ENCODE data around the gene TOGARAM1.

Gene TOGARAM1

DNA sequence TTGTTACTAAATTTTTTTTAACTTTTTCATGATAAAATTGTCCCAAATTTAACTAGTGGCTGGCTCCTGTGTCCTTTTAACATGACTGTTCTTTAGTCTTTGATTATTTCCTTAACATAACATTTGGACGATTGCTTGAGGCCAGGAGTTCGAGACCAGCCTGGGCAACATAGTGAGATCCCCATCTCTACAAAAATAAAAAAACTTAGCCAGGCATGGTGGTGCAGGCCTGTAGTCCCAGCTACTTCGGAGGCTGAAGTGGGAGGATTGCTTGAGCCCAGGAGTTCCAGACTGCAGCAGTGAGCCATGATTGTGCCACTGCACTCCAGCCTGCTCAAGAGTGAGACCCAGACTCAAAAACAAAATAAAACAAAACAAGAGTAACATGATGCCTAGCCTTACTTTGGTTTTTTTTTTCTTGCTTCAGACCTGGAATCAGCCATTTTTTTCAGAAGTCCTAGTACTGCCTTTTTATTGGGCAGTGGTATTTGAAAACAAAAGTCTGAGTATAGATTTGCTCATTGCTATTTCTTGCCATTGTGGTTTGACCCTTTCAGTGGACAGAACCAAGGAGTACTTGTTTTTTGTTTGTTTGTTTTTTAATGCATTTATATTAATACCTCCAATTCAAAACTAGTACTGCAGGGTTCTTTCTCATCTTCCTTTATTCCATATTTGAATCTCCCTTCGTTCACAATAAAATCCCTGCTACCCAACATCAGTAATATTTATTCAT lies 4.8 kb downstream of the TOGARAM1 start:
- no peak for DNase-seq

DNA sequence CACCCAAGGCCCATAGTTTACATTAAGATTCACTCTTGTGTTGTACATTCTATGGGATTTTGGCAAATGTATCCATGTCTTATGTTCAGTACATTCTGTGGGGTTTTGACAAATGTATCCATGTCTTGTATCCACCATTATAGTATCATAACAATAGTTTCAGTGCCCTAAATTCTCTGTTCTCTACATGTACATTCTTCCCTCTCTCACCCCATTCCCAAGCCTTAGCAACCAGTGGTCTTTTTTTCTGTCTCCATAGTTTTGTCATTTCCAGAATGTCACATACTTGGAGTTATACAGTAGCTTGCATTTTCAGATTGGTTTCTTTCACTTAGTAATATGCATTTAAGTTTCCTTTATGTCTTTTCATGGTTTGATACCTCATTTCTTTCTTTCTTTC lies 6.7 kb downstream of the TOGARAM1 start:
- no peak for DNase-seq

DNA sequence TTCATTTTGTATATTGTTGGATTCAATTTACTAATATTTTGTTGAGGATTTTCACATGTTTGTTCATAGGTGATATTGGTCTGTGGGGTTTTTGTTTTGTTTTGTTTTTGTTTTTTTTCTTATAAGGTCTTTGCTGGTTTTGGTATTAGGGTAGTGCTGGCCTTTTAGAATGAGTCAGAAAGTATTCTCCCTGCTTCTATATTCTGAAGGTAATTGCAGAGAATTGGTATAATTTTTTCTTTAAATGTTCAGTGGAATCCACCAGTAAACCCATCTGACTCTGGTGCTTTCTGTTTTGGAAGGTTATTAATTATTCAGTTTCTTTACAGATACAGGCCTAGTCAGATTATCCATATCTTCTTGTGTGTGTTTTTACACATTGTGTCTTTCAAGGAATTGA lies 8.9 kb downstream of the TOGARAM1 start:
- DNase-seq: no peak

- DNase-seq: no peak
Measured at GRCh38 chr14:44971459-44971858, 9.5 kb downstream of the TOGARAM1 start.

DNA sequence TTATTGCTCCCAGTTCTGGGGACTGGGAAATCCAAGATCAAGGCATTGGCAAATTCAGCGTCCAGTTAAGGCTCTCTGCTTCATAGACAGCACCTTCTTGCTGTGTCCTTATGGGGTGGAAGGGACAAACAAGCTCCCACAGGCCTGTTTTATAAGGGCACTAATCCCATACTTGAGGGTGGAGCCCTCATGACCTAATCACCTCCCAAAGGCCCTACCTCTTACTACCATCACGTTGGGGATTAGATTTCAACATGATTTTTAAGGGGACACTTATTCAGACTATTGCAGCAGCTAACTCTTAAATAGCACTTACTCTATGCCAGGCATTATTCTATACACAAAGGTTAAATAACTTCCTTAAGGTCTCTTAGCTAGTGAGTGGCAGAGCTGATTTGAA lies 17.3 kb downstream of the TOGARAM1 start:
- DNase-seq: no peak

- no peak for DNase-seq
Measured at GRCh38 chr14:44979740-44980356, 17.9 kb downstream of the TOGARAM1 start.

GRCh38 chr14:44981198-44981597 lies 19.2 kb downstream of the TOGARAM1 start:
- DNase-seq: no peak

- no peak for DNase-seq
Measured at GRCh38 chr14:44982594-44982993, 20.6 kb downstream of the TOGARAM1 start.

DNA sequence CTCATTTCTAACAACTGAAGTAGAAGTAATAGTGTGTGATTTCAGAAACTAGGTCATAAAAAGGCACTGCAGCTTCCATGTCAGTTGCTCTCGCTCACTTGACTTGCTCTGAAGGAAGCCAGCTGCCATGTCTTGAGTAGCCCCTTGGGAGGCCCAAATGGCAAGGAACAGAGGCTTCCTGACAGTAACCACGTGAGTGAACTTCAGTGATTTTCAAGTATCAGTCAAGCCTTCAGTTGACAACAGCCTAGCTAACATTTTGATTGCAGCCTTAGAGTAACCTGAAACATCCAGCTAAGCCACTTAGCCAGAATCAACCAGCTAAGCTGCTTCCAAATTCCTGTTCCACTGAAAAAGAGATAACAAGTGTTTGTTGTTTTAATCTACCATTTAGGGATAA lies 26.7 kb downstream of the TOGARAM1 start:
- no peak for DNase-seq

GRCh38 chr14:44989497-44990440 lies 27.8 kb downstream of the TOGARAM1 start:
- peak; percentile 39 for DNase-seq

GRCh38 chr14:44990533-44990932 lies 28.5 kb downstream of the TOGARAM1 start:
- DNase-seq: no peak

- DNase-seq: no peak
Measured at GRCh38 chr14:44995196-44995595, 33.2 kb downstream of the TOGARAM1 start.

- DNase-seq: no peak
Measured at GRCh38 chr14:44995770-44996294, 33.8 kb downstream of the TOGARAM1 start.

DNA sequence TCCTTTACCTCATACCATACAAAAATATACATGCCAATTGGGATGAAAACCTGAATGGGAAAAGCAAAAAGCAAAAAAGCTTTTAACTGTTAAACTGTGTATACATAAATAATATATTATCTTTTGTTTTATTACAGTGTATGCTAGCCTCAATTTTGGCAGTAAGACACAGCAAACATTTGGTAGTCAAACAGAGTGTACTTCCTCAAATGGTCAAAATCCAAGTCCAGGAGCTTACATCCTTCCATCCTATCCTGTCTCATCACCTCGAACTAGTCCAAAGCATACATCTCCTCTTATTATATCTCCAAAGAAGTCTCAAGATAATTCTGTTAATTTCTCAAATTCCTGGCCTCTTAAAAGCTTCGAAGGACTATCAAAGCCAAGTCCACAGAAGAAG lies 41.9 kb downstream of the TOGARAM1 start:
- DNase-seq: no peak

- DNase-seq: no peak
Measured at GRCh38 chr14:45015133-45015532, 53.1 kb downstream of the TOGARAM1 start.

- DNase-seq: peak; percentile 27
Measured at GRCh38 chr14:45028107-45028626, 66.2 kb downstream of the TOGARAM1 start.

DNA sequence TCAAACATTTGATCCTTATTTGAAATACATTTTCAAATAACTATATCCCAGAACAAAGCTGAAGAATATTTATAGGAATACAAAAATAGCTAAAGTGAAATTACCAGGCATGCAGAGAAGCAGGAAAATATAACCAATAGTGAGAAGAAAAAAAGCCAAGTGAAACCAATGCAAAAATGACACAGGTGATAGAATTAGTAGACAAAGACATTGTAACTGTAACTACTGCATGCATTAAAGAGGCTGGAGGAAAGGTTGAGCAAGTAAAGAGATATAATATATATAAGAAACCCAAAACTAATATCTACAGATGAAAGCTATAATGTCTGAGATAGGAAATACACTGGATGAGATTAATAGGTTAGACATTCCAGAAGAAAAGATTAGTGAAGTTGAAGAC lies 72.7 kb downstream of the TOGARAM1 start:
- no peak for DNase-seq

DNA sequence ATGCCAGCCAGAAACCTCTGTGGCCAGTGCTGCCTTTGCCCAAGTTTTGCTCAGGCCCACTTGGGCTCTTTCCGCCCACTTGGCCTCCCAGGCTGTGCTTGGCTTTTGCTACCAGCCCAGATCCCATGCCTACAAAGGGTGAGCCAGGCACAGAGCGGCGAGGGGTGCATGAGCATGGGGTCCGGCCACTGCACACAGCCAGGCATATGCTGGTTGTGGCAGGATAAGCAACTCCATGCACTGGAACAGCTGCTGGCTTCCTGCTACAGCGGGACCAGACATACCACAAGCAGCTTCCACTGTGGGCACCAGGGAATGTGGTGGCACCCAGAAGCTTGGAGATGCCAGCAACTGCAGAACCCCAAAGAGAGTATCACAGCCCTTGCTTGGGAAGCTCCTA lies 76.3 kb downstream of the TOGARAM1 start:
- DNase-seq: no peak

DNA sequence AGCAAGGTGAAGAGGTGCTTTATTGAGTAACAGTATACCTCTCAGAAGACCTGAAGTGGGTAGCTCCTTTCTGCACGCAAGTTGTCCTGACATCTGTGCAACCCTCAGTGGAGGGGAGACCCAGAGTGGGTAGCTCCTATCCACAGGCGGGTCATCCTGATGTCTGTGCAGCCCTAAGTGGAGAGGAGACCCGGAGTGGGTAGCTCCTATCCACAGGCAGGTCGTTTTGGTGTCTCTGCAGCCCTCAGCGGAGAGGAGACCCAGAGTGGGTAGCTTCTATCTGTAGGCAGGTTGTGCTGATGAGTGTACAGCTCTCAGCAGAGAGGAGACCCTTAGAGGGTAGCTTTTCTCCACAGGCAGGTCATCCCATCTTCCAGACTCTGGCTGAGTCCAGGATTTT lies 76.9 kb downstream of the TOGARAM1 start:
- no peak for DNase-seq

DNA sequence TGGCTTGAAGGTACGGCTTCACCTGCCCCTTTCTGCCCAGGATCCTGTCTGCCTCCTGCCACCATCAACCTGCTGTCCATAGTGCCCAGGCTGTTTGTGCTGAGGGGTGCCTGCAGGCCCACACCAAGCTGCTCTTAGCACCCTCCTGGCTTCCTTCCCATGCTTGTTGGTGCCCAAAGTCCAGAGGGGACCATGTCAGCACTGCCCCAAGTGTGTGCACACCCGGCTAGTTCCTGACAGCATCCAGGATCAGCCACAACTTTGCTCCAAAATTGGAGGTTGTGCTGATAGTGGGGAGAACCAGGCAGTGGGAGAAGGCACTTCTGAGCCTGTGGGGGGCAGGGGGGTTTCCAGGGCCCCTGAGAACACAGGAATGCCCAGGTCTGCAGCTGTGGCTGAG lies 77.4 kb downstream of the TOGARAM1 start:
- no peak for DNase-seq

GRCh38 chr14:45041641-45042040 lies 79.7 kb downstream of the TOGARAM1 start:
- no peak for DNase-seq

GRCh38 chr14:45044638-45045037 lies 82.6 kb downstream of the TOGARAM1 start:
- no peak for DNase-seq

DNA sequence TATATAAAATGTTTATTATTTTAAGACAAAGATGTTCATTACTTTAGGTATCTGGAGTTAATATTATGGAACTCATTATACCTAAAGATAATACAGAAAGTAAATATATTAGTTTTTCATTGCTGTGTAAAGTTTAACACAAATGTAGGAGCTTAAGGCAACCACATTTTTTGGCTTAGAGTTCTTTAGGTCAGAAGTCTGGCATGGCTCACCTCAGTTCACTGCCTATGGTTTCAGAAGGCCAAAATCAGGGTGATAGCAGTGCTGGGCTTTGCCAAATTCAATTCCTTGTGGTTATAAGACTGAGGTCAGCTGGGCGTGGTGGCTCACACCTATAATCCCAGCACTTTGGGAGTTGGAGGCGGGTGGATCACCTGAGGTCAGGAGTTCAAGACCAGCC lies 86.4 kb downstream of the TOGARAM1 start:
- DNase-seq: no peak
